Mesenchymal stem cell (in vitro differentiated cells and primary cell): ENCODE measurements around the gene EVX2.

Source experiments
- DNase-seq: peaks from one replicate; pipeline ENCODE4 v3.0.0-alpha.2; 2013
- H2AFZ ChIP-seq: one replicate; pipeline ENCODE4 v1.6.1; 2013; ENCODE audit warnings: low read depth, mild to moderate bottlenecking, control low read depth, inconsistent platforms, low read length, moderate library complexity
- H2AK5ac ChIP-seq: 2 replicates; pipeline ENCODE4 v1.6.1; 2013; ENCODE audit warnings: low read length, moderate library complexity, mild to moderate bottlenecking, inconsistent platforms; ENCODE audit not compliant: severe bottlenecking
- H2BK120ac ChIP-seq: one replicate; pipeline ENCODE4 v1.6.1; 2013; ENCODE audit warnings: low read depth, mild to moderate bottlenecking, inconsistent platforms, low read length, moderate library complexity
- H2BK12ac ChIP-seq, 2 experiments: one replicate each; pipeline ENCODE4 v1.6.1; 2013; ENCODE audit warnings: inconsistent platforms in 2 of 2, low read length in 2 of 2, mild to moderate bottlenecking in 2 of 2, moderate library complexity in 2 of 2, control low read depth in 1 of 2
- H2BK15ac ChIP-seq: one replicate; pipeline ENCODE4 v1.6.1; 2013; ENCODE audit warnings: mild to moderate bottlenecking, low read depth, inconsistent platforms; ENCODE audit not compliant: poor library complexity, severe bottlenecking
- H2BK5ac ChIP-seq: 2 replicates; pipeline ENCODE4 v1.6.1; 2013; ENCODE audit warnings: low read depth, mild to moderate bottlenecking, low read length, control low read depth, inconsistent platforms; ENCODE audit not compliant: poor library complexity, severe bottlenecking
- H3K14ac ChIP-seq, 2 experiments: one replicate each; pipeline ENCODE4 v1.6.1; 2013; ENCODE audit warnings: inconsistent platforms in 2 of 2, low read length in 2 of 2, control low read depth in 1 of 2, mild to moderate bottlenecking in 1 of 2, moderate library complexity in 1 of 2
- H3K18ac ChIP-seq, 2 experiments: one replicate each; pipeline ENCODE4 v1.6.1; 2013; ENCODE audit warnings: inconsistent platforms in 2 of 2, low read length in 2 of 2, control low read depth in 1 of 2, low read depth in 1 of 2, mild to moderate bottlenecking in 1 of 2
- H3K23ac ChIP-seq, 2 experiments: one replicate each; pipeline ENCODE4 v1.6.1; 2013; ENCODE audit warnings: inconsistent platforms in 2 of 2, low read length in 2 of 2, mild to moderate bottlenecking in 2 of 2, moderate library complexity in 2 of 2, control low read depth in 1 of 2
- H3K27ac ChIP-seq: 2 replicates; pipeline ENCODE4 v1.5.1; 2013; ENCODE audit warnings: mild to moderate bottlenecking, moderate library complexity, low read length, control low read depth, inconsistent platforms; ENCODE audit not compliant: poor library complexity, severe bottlenecking
- H3K27me3 ChIP-seq, 2 experiments: 2 replicates each; pipeline versions ENCODE4 v1.6.1 to v1.7.0; 2013; ENCODE audit warnings: low read length in 2 of 2, mild to moderate bottlenecking in 2 of 2, moderate library complexity in 2 of 2, control low read depth in 1 of 2, inconsistent platforms in 1 of 2; ENCODE audit not compliant: control insufficient read depth in 1 of 2, insufficient read depth in 1 of 2
- H3K36me3 ChIP-seq, 2 experiments: 2 replicates each; pipeline versions ENCODE4 v1.6.1 to v1.7.0; 2013; ENCODE audit warnings: low read length in 2 of 2, control low read depth in 1 of 2, inconsistent platforms in 1 of 2, low read depth in 1 of 2, mild to moderate bottlenecking in 1 of 2; ENCODE audit not compliant: insufficient read depth in 2 of 2, control insufficient read depth in 1 of 2
- H3K4ac ChIP-seq, 2 experiments: one replicate each; pipeline ENCODE4 v1.6.1; 2013; ENCODE audit warnings: inconsistent platforms in 2 of 2, low read length in 2 of 2, mild to moderate bottlenecking in 2 of 2, moderate library complexity in 2 of 2, control low read depth in 1 of 2, low read depth in 1 of 2
- H3K4me1 ChIP-seq: 2 replicates; pipeline ENCODE4 v1.6.1; 2013; ENCODE audit warnings: low read depth, low read length, control low read depth; ENCODE audit not compliant: control insufficient read depth, insufficient read depth
- H3K4me2 ChIP-seq: 2 replicates; pipeline ENCODE4 v1.6.1; 2013; ENCODE audit warnings: low read length, mild to moderate bottlenecking, inconsistent platforms; ENCODE audit not compliant: poor library complexity, severe bottlenecking
- H3K4me3 ChIP-seq, 2 experiments: 2 replicates each; pipeline versions ENCODE4 v1.5.1 to v1.7.0; 2013; ENCODE audit warnings: low read length in 2 of 2, mild to moderate bottlenecking in 2 of 2, control low read depth in 1 of 2, low read depth in 1 of 2; ENCODE audit not compliant: insufficient read depth in 1 of 2
- H3K79me1 ChIP-seq: replicated peaks from 2 replicates; pipeline ENCODE4 v1.6.1; 2013; ENCODE audit warnings: mild to moderate bottlenecking, control low read depth, low read length, inconsistent platforms; ENCODE audit not compliant: poor library complexity, severe bottlenecking
- H3K9ac ChIP-seq: 2 replicates; pipeline ENCODE4 v1.7.0; 2013; ENCODE audit warnings: mild to moderate bottlenecking, low read length, moderate library complexity
- H3K9me3 ChIP-seq: 2 replicates; pipeline ENCODE4 v1.7.0; 2013; ENCODE audit warnings: mild to moderate bottlenecking, low read length; ENCODE audit not compliant: control insufficient read depth
- H4K8ac ChIP-seq: one replicate; pipeline ENCODE4 v1.6.1; 2013; ENCODE audit warnings: inconsistent platforms, mild to moderate bottlenecking, low read length, moderate library complexity
- H4K91ac ChIP-seq: one replicate; pipeline ENCODE4 v1.6.1; 2013; ENCODE audit warnings: mild to moderate bottlenecking, low read length, inconsistent platforms
- WGBS: methylation state at CpG from one replicate; pipeline ENCODE4 v1.1.7; 2013; ENCODE audit warnings: mixed read lengths; 5-methylcytosine and 5-hydroxymethylcytosine counted together

EVX2 gene

GRCh38 chr2:176066645-176067588, 16.8 kb downstream of the EVX2 start:
- Histone ChIP-seq H3K9ac (peak overlapping the region; percentile 51), H2BK5ac (no peak overlapping the region), H4K91ac (no peak overlapping the region), H2AFZ (no peak overlapping the region), H3K9me3 (no peaks in the 10 kb centered on the region), H4K8ac (no peak overlapping the region), H3K14ac (no peak overlapping the region), H3K4me1 (peaks cover 14% of the 10 kb centered on the region), H3K23ac (no peak overlapping the region), H3K27ac (no peak overlapping the region), H2BK120ac (no peak overlapping the region), H3K36me3 (no peaks in the 10 kb centered on the region), H3K27me3 (peaks cover 77 to 94% of the 10 kb centered on the region in 2 experiments), H3K4ac (no peak overlapping the region), H2BK15ac (no peak overlapping the region), H3K18ac (no peak overlapping the region), H3K4me3 (peak overlapping the region in 1 of 2 experiments; percentile 67), H3K4me2 (peak overlapping the region; percentile 9), H2AK5ac (no peak overlapping the region), H2BK12ac (no peak overlapping the region), H3K79me1 (no peaks in the 10 kb centered on the region)
- DNase-seq: no peak
- 20% methylated on average over 54 of the region's 56 CpGs for WGBS

GRCh38 chr2:176063958-176064357, 19.8 kb downstream of the EVX2 start:
- H3K4me1 ChIP-seq: peaks cover 14% of the 10 kb centered on the region
- no peak overlapping the region for H3K4me2 ChIP-seq
- WGBS: 45% methylated on average over 1 of the region's 2 CpGs
- peaks cover 57 to 76% of the 10 kb centered on the region in 2 experiments for H3K27me3 ChIP-seq
- H3K9me3 ChIP-seq: no peaks in the 10 kb centered on the region
- no peak overlapping the region for H2BK15ac ChIP-seq
- no peak overlapping the region for H3K18ac ChIP-seq
- H3K4me3 ChIP-seq: no peak overlapping the region
- H3K79me1 ChIP-seq: no peaks in the 10 kb centered on the region
- H4K91ac ChIP-seq: no peak overlapping the region
- H3K9ac ChIP-seq: no peak overlapping the region
- no peak overlapping the region for H2BK120ac ChIP-seq
- no peak overlapping the region for H2BK12ac ChIP-seq
- H3K4ac ChIP-seq: no peak overlapping the region
- DNase-seq: no peak
- H2AK5ac ChIP-seq: no peak overlapping the region
- no peak overlapping the region for H3K27ac ChIP-seq
- H2AFZ ChIP-seq: no peak overlapping the region
- H3K14ac ChIP-seq: no peak overlapping the region
- no peak overlapping the region for H3K23ac ChIP-seq
- H4K8ac ChIP-seq: no peak overlapping the region
- no peak overlapping the region for H2BK5ac ChIP-seq
- no peaks in the 10 kb centered on the region for H3K36me3 ChIP-seq

- Histone ChIP-seq H2BK5ac (no peak overlapping the region), H3K4me2 (no peak overlapping the region), H2BK15ac (no peak overlapping the region), H3K9ac (no peak overlapping the region), H2BK120ac (no peak overlapping the region), H4K91ac (no peak overlapping the region), H3K18ac (no peak overlapping the region), H3K36me3 (no peaks in the 10 kb centered on the region), H3K27me3 (peaks cover 7 to 8% of the 10 kb centered on the region in 2 experiments), H3K14ac (no peak overlapping the region), H3K4me1 (no peaks in the 10 kb centered on the region), H2AFZ (no peak overlapping the region), H3K9me3 (no peaks in the 10 kb centered on the region), H3K4me3 (no peak overlapping the region), H2BK12ac (no peak overlapping the region), H2AK5ac (no peak overlapping the region), H3K4ac (no peak overlapping the region), H4K8ac (no peak overlapping the region), H3K27ac (no peak overlapping the region), H3K79me1 (no peaks in the 10 kb centered on the region), H3K23ac (no peak overlapping the region)
- no peak for DNase-seq
- no CpG with 5 or more reads among the region's 1 CpG for WGBS
Observed at GRCh38 chr2:176056406-176056805, 27.4 kb downstream of the EVX2 start.

GRCh38 chr2:176039375-176039774, 44.4 kb downstream of the EVX2 start:
- H2AK5ac ChIP-seq: no peak overlapping the region
- no peak overlapping the region for H2BK15ac ChIP-seq
- no peak overlapping the region for H3K27ac ChIP-seq
- no peak overlapping the region for H3K18ac ChIP-seq
- peaks cover 3 to 4% of the 10 kb centered on the region in 2 experiments for H3K27me3 ChIP-seq
- no peak overlapping the region for H3K23ac ChIP-seq
- no peaks in the 10 kb centered on the region for H3K4me1 ChIP-seq
- no peak overlapping the region for H4K91ac ChIP-seq
- H3K79me1 ChIP-seq: no peaks in the 10 kb centered on the region
- no peak overlapping the region for H2BK5ac ChIP-seq
- no peak for DNase-seq
- H3K9ac ChIP-seq: no peak overlapping the region
- H4K8ac ChIP-seq: no peak overlapping the region
- no peak overlapping the region for H3K4ac ChIP-seq
- WGBS: 82% methylated on average over 3 of the region's 3 CpGs
- no peak overlapping the region for H2BK12ac ChIP-seq
- no peak overlapping the region for H3K14ac ChIP-seq
- no peak overlapping the region for H3K4me3 ChIP-seq
- no peaks in the 10 kb centered on the region for H3K36me3 ChIP-seq
- no peak overlapping the region for H2AFZ ChIP-seq
- no peaks in the 10 kb centered on the region for H3K9me3 ChIP-seq
- no peak overlapping the region for H3K4me2 ChIP-seq
- H2BK120ac ChIP-seq: no peak overlapping the region
